Uterus (tissue), 4 donors: ENCODE measurements around the gene PPM1K. TPM values are rescaled to one million over a fixed set of nuclear protein-coding genes. Genes with fewer than 3 reads are reported as not detected.

Experiments used
- DNase-seq, 2 donors: peaks; one replicate each; pipeline ENCODE4 v3.0.0-alpha.2; 2019 to 2020
- H3K27ac ChIP-seq, 2 donors: fragments of 200-600 bp; sonication (generic); 1 replicate in 1 of 2; 2 replicates in 1 of 2; pipeline ENCODE4 v1.5.1; 2016 to 2018
- H3K27me3 ChIP-seq, 2 donors: fragments of 200-600 bp; sonication (generic); one replicate each; pipeline ENCODE4 v1.5.1; 2018 to 2019; ENCODE audit warnings: control low read depth in 1 of 2
- H3K36me3 ChIP-seq, 2 donors: fragments of 200-600 bp; sonication (generic); one replicate each; pipeline ENCODE4 v1.5.1; 2019; ENCODE audit warnings: control low read depth in 1 of 2
- H3K4me1 ChIP-seq, 2 donors: fragments of 200-600 bp; sonication (generic); one replicate each; pipeline ENCODE4 v1.5.1; 2018 to 2019; ENCODE audit warnings: control low read depth in 1 of 2
- H3K4me3 ChIP-seq, 2 donors: fragments of 200-600 bp; sonication (generic); 1 replicate in 1 of 2; 2 replicates in 1 of 2; pipeline ENCODE4 v1.5.1; 2018 to 2019; ENCODE audit warnings: mild to moderate bottlenecking in 1 of 2
- H3K9me3 ChIP-seq, 2 donors: fragments of 200-600 bp; sonication (generic); one replicate each; pipeline ENCODE4 v1.5.1; 2019; ENCODE audit warnings: control low read depth in 1 of 2
- POLR2A ChIP-seq, 2 donors: fragments of 450-650 bp; IDR thresholded peaks; one replicate each; pipeline ENCODE4 v1.6.1; 2016; ENCODE audit warnings: antibody characterized with exemption in 2 of 2, mild to moderate bottlenecking in 1 of 2, moderate library complexity in 1 of 2
- intact Hi-C: fragments of 100-400 bp; cut with DNase I; formaldehyde crosslinking; loops from one replicate; pipeline ENCODE4 v1.15.1; 2023; ENCODE audit warnings: low total_unique reads
- total RNA-seq, 4 donors: library from RNA; depleted of rRNA in 3 of 4; stranded (reverse); fragments of >200 nt in 3 of 4; gene quantifications; one replicate each; pipeline versions ENCODE4 v1.1.0 to v1.2.4, GENCODE V29; 2014 to 2023
- TF ChIP-seq, protein P1 (sequence below), 4 experiments: fragments of 200-600 bp in 2 of 4; fragments of 450-650 bp in 2 of 4; sonication (generic) in 2 of 4; IDR thresholded peaks; one replicate each; pipeline ENCODE4 v1.5.1; 2016 to 2019; ENCODE audit warnings: antibody characterized with exemption in 4 of 4, mild to moderate bottlenecking in 2 of 4, moderate library complexity in 1 of 4
- donor health status: DM: yes; HTN: yes; CAD: no.

Gene PPM1K
- total RNA-seq, 4 donors from 2014 or later, result 64.7 to 159 (median 83.0) TPM

DNA sequence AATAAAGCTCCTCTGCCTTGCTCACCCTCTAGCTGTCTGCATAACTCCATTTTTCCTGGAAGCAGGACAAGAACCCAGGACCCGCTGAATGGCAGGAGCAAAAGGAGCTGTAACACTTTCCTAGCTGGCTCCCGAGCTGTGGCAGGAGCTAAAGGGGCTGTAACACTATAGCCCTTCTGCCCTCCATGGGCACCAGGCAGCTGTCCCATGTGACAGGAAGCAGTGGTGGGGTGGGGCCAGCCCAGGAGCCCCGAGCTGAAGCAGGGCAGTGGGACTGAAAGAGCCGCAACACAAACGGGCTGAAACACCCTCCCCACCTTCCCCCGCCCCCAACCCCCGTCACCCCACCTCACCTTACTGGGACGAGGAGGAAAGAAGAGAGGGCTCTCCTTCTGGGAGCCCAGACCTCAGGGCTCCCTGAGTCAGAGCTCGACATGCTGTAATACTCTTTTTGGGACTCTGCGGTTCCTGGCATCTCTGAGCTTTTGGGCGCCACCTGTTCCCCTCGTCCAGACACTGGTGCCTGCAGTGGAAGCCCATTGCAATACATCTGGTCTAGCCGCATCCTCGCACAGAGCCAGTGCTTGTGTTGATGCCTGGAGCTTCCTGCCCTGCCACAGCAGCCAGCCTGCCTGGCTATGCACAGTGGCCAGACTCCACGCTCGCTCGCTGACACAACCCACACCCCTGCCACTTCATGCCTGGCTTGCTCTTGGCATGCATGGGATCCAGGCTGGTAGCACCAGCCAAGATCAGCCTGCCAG lies 39.4 kb downstream of the PPM1K start:
- Histone ChIP-seq H3K27ac (no peak overlapping the region), H3K9me3 (no peaks in the 10 kb centered on the region), H3K4me3 (no peak overlapping the region), H3K4me1 (no peaks in the 10 kb centered on the region), H3K36me3 (no peaks in the 10 kb centered on the region), H3K27me3 (no peaks in the 10 kb centered on the region)
- no peak for DNase-seq
- TF ChIP-seq, protein P1, sequence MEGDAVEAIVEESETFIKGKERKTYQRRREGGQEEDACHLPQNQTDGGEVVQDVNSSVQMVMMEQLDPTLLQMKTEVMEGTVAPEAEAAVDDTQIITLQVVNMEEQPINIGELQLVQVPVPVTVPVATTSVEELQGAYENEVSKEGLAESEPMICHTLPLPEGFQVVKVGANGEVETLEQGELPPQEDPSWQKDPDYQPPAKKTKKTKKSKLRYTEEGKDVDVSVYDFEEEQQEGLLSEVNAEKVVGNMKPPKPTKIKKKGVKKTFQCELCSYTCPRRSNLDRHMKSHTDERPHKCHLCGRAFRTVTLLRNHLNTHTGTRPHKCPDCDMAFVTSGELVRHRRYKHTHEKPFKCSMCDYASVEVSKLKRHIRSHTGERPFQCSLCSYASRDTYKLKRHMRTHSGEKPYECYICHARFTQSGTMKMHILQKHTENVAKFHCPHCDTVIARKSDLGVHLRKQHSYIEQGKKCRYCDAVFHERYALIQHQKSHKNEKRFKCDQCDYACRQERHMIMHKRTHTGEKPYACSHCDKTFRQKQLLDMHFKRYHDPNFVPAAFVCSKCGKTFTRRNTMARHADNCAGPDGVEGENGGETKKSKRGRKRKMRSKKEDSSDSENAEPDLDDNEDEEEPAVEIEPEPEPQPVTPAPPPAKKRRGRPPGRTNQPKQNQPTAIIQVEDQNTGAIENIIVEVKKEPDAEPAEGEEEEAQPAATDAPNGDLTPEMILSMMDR (IDR thresholded peaks at IDR 0.05), result no peak
- no peak for TF ChIP-seq POLR2A (IDR thresholded peaks at IDR 0.05)
- intact Hi-C loops, result no loop called here

DNA sequence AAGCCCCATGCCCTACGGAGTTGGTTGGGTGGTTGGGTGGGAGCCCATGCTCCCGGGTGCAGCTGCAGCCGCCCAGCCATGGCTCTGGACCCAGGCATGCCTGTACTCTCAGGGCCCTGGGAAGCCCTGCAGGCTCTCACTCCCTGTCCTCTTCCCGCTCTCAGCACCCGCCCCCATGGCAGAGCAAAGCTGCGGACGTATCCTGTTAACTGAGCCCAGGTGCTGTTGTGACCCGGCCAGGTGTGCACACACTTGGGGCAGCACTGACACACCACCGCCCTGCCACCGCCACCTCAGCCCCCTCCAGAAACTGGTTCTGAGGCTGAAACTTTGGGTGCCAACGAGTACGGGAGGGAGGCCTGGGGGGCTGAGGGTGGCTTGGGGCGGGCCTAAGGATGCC lies 40.3 kb downstream of the PPM1K start:
- Histone ChIP-seq H3K27ac (no peak overlapping the region), H3K36me3 (no peaks in the 10 kb centered on the region), H3K4me3 (no peak overlapping the region), H3K4me1 (no peaks in the 10 kb centered on the region), H3K9me3 (no peaks in the 10 kb centered on the region), H3K27me3 (no peaks in the 10 kb centered on the region)
- DNase-seq, result no peak
- no peak for TF ChIP-seq POLR2A (IDR thresholded peaks at IDR 0.05)
- TF ChIP-seq, protein P1 (IDR thresholded peaks at IDR 0.05), result no peak
- intact Hi-C loops, result no loop called here

DNA sequence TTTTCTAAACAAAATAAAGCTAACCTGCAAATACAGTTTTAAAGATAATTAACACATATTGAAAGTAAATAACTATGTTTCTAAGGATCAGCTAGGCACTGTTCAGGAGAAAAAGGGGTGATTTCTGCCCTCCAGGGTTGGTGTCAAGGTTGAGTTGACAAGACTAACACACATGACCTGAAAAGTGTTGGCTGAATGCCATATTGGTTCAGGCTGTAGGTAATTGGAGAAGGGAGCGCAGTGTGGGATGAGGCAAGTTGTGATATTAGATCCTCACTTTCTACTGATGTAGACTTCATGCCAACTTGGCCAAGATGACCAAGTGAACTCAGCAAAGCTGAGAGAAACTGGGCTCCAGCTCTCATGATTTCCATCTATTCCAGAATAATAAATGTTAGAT lies 42.2 kb downstream of the PPM1K start:
- H3K27ac ChIP-seq, result peak overlapping the region; percentile 54 to 56
- H3K9me3 ChIP-seq, result no peaks in the 10 kb centered on the region
- no peaks in the 10 kb centered on the region for H3K4me1 ChIP-seq
- TF ChIP-seq POLR2A (IDR thresholded peaks at IDR 0.05), result no peak
- TF ChIP-seq, protein P1 (IDR thresholded peaks at IDR 0.05), result no peak
- no peaks in the 10 kb centered on the region for H3K27me3 ChIP-seq
- no peaks in the 10 kb centered on the region for H3K36me3 ChIP-seq
- H3K4me3 ChIP-seq, result no peak overlapping the region
- peak; percentile 32 to 63 for DNase-seq
- intact Hi-C loops, result no loop called here

DNA sequence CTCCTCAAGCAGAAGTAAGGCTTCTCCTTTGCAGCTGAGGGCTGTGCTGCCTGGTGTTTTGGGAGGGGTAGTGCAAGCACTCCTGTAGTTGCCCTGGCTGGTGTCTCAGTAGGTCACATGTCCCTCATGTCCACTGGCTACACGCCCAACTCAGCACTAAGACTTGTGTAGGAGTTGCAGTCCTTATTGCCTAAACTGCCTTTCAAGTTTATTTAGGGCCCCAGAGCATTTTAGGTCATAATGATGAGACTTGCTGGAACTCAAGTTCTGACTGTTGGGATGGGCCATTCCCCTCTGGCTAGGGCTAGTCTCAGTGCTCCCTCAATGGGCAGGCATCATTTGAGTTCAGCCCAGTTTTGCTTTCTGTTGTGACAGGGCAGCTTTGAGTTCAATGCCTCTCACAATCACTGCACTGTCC lies 44.1 kb downstream of the PPM1K start:
- no peaks in the 10 kb centered on the region for H3K4me1 ChIP-seq
- intact Hi-C loops, result no loop called here
- no peak overlapping the region for H3K4me3 ChIP-seq
- H3K9me3 ChIP-seq, result no peaks in the 10 kb centered on the region
- DNase-seq, result peak; percentile 59 to 61
- peak overlapping the region; percentile 23 to 54 for H3K27ac ChIP-seq
- H3K27me3 ChIP-seq, result no peaks in the 10 kb centered on the region
- no peaks in the 10 kb centered on the region for H3K36me3 ChIP-seq
- TF ChIP-seq, protein P1 (IDR thresholded peaks at IDR 0.05), result no peak
- no peak for TF ChIP-seq POLR2A (IDR thresholded peaks at IDR 0.05)

DNA sequence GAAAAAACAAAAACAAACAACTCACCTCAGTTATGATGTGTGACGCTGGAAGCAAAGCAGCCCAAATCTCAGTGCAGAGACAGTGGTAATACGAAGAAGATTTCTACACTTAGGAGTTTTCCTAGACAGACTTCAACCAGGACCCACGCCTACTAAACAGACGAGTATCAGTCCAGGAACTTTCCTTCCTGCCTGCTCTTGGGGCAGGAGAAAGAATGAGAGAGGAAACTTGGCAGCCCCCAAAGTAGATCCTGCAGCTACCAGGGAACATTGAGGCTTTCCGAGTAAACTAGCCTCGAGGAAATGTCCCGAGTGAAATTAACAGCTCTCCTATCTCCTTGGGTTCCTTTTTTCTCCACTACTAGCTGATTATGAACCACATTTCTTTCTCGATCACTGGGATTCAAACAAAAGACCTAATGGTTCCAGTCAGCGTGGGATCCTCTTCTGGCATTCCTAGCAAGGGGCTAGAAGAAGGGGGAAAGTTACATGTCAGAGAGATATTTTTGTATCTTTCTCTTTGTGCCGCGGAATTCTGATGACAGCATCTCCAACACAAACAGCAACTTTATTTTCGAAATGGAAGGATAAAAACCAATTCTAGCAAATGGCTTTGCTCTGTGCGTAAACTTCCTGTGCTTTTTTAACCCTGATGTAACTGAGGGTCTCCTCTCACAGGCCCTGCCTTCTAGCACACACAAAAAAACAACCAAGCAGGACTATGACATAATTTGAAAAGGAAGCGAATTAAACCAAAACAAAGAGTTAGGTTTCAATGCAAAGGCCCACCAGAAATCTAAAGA lies 53.2 kb downstream of the PPM1K start:
- peak in 1 of 2 donors; percentile 49 for DNase-seq
- peaks cover 0 to 4% of the 10 kb centered on the region in 2 donors for H3K9me3 ChIP-seq
- H3K27me3 ChIP-seq, result no peaks in the 10 kb centered on the region
- H3K4me3 ChIP-seq, result peak overlapping the region; percentile 37 to 38
- TF ChIP-seq, protein P1 (IDR thresholded peaks at IDR 0.05), result no peak
- TF ChIP-seq POLR2A (IDR thresholded peaks at IDR 0.05), result no peak
- no peaks in the 10 kb centered on the region for H3K36me3 ChIP-seq
- H3K27ac ChIP-seq, result peak overlapping the region; percentile 85 to 95
- H3K4me1 ChIP-seq, result no peaks in the 10 kb centered on the region
- intact Hi-C loops, result no loop called here
